ENCODE measurements around the gene ZSCAN5C.

DNA sequence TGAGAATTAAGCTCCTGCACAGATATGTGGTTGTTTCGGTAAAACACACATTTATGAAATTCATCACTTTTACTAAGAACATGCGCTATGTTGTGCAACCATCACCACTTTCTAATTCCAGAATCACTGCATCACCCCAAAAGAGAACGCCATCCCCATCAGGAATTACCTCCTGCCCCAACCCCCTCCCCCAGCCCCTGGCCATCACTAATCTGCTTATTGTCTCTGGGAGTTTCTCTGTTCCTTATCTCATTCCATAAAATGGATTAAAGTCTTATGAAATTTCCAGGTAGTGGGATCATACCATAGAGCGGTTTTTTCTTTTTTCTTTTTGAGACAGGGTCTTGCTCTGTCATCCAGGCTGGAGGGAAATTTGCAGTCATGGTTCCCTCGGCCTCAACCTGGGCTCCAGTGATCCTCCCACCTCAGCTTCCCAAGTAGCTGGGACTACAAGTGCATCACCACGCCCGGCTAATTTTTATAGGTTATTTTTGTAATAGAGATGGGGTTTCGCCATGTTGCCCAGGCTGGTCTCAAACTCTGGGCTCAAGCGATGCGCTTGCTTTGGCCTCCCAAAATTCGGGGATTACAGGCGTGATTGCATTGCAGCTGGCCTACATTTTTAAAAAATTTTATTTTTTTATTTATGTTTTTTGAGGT, 8.0 kb upstream of the ZSCAN5C start:
- TF ChIP-seq, protein P1, sequence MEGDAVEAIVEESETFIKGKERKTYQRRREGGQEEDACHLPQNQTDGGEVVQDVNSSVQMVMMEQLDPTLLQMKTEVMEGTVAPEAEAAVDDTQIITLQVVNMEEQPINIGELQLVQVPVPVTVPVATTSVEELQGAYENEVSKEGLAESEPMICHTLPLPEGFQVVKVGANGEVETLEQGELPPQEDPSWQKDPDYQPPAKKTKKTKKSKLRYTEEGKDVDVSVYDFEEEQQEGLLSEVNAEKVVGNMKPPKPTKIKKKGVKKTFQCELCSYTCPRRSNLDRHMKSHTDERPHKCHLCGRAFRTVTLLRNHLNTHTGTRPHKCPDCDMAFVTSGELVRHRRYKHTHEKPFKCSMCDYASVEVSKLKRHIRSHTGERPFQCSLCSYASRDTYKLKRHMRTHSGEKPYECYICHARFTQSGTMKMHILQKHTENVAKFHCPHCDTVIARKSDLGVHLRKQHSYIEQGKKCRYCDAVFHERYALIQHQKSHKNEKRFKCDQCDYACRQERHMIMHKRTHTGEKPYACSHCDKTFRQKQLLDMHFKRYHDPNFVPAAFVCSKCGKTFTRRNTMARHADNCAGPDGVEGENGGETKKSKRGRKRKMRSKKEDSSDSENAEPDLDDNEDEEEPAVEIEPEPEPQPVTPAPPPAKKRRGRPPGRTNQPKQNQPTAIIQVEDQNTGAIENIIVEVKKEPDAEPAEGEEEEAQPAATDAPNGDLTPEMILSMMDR (IDR thresholded peaks at IDR 0.05): no peak
- no peak for TF ChIP-seq POLR2A (IDR thresholded peaks at IDR 0.05; ENCODE audit: low read depth)
- TF ChIP-seq POLR2AphosphoS5 (IDR thresholded peaks at IDR 0.05): no peak
- no peak for TF ChIP-seq EP300 (IDR thresholded peaks at IDR 0.05)
